Stimulated activated CD4-positive, alpha-beta T cell treated with anti-CD3 and anti-CD28 coated beads, Interleukin-15, amount 100 ng/mL, for 1 hour (primary cell): ENCODE measurements around the gene NEK6.

Experiments
- DNase-seq, 2 donors: peaks; one replicate each; pipeline ENCODE4 v3.0.0-alpha.2; 2020; ENCODE audit warnings: low read depth in 1 of 2, low spot score in 1 of 2

The NEK6 gene

GRCh38 chr9:124274738-124275137, 17.0 kb downstream of the NEK6 start:
- DNase-seq = no peak

DNA sequence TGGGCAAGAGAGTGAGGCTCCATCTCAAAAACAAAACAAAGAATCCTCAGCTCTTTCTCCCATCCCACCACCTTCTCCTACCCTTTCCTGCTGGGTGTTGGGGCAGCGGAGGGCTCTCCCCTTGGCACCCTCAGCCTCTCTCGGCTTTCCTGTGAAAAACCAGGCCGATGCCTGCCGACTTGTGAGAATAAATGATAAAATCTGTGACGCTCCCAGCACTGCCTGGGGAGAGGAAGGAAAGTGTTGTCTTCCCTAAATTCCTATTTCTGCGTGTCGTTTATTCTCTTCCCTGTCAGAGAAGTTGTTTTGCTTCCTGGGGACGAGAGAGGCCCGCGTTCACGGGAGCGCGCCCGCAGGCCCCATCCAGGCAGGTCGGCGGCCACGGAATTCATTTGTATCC, 19.7 kb downstream of the NEK6 start:
- DNase-seq = no peak

DNA sequence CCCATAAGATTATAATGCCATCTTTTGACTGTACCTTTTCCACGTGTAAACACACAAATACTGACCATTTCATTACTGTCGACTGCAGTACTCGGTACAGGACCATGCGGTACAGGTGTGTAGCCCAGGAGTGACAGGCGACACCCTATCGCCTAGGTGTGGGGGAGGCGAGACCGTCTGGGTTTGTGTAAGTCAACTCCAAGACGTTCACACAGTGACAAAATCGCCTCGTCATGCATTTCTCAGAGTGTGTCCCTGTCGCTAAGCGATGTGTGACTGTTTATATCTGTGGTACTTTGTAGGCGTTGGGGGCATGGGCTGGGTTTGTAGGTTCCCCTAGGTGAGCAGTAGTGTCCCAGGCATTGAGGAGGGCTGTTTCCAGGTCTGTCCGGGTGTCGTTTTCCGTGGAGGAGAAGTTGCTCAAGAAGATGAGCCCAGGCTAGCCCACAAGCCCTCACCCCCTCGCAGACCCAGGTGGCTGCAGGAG, 20.3 kb downstream of the NEK6 start:
- no peak for DNase-seq

- DNase-seq = no peak
These were observed 21.9 kb downstream of the NEK6 start for GRCh38 chr9:124279531-124280175.

- no peak for DNase-seq
These were observed 22.5 kb downstream of the NEK6 start for GRCh38 chr9:124280176-124280691.

- DNase-seq = no peak
These were observed 24.2 kb downstream of the NEK6 start for GRCh38 chr9:124281931-124282371.

DNA sequence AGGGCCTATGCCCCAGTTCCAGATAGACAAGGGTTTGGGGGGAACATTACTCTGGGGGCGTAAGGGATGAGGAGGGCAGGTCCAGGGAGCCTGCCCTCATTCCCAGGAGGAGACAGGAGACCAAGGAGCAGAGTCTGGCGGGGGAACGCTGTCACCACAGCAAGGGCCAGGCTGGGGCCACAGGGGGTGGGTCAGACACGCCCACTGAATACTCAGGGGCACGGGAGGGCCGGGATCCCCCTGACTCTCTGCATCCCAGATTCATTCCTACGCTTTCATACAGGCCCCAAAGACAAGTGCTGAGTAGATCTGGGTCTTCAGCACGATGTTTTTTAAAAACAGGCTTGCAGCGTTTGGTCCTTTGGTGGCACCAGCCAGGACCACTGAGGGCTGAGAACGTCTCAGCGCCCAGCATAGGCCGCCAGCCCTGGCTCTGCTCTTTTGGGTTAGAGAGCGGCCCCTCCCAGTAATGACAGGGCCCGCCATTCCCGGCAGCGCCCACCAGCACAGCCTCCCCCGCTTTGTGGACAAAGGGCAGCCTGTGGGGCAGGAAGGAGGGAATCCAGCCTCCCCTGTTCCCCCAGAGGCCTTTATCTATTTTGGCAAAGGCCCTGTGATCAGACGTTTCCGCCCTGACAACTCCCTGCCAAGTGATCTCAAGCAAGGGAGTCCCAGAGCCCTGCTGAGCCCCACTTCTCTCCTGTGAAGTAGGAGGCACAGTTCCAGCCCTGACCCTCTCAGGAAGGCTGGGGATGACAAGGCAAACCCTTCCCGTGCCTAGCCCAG, 24.9 kb downstream of the NEK6 start:
- DNase-seq = no peak

- DNase-seq = no peak
These were observed 25.6 kb downstream of the NEK6 start for GRCh38 chr9:124283228-124283814.

DNA sequence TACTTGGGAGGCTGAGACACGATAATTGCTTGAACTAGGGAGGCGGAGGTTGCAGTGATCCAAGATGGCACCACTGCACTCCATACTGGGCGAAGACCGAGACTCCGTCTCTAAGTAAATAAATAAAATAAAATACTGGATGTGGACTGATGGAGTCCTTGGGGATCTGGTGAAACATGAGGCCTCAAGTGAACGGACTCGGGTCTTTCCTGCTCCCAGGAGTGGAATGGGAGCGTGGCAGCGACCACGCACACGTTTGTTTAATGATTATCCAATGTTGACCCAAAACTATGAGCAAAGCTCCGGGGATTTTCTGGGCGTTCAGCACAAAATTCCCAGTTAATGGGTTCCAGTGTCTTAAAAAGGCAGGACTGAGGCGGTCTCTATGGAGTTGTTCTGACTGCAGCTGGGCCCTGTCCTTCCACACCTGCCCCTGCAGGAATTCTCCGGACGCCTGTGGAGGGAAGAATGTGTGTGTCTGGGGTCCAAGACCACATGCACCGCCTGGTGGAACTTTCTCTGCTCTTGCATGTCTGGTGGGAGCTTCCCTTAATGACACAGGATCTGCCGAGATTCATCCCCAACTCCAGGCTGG, 26.6 kb downstream of the NEK6 start:
- DNase-seq = no peak

DNA sequence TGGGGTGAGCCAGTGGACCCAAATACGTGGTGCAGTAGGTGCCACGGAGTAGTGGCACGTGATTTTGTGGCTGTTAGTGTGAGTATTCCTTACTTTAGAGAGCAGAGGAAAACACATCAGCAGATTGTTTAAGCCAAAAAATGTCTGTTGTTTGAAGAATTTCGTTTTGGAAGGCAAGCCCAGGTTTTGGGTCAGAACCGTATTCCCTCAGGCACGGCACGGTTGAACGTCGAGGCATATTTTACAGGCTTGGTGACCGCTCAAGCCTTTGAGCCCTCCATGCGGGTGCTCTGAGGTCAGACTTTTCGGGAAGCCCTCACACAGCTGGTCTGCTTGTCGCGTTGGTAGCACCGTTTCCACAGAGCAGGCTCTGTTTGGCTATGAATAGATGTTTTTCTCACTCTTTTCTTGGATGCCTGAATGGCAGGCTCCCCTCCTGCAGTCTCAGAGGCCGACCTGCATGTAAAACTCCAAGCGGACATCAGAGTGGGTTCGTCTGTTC, 27.2 kb downstream of the NEK6 start:
- no peak for DNase-seq

GRCh38 chr9:124285490-124285889, 27.7 kb downstream of the NEK6 start:
- no peak for DNase-seq

DNA sequence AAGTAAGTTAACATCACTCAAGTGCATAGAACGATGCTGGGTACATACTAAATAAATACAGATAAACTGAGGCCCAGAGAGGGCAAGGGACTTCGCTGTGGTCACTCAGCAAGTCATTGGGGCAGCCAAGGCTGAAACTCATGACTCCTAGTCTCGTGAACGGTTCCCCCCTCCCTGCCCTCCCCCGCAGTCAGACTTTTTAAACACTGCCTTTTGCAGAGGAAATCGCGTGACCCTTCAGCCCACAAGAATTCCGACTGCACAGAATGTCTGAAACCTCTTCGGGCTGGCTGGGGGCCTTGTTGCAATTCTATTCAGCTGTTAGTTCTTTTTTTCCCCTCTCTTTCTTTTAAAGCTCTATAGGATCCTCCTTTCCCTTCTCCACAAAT, 28.1 kb downstream of the NEK6 start:
- peak in 1 of 2 donors; percentile 16 for DNase-seq

- peak in 1 of 2 donors; percentile 22 for DNase-seq
These were observed 28.7 kb downstream of the NEK6 start for GRCh38 chr9:124286292-124286931.

- DNase-seq = no peak
These were observed 32.4 kb downstream of the NEK6 start for GRCh38 chr9:124290053-124290591.

DNA sequence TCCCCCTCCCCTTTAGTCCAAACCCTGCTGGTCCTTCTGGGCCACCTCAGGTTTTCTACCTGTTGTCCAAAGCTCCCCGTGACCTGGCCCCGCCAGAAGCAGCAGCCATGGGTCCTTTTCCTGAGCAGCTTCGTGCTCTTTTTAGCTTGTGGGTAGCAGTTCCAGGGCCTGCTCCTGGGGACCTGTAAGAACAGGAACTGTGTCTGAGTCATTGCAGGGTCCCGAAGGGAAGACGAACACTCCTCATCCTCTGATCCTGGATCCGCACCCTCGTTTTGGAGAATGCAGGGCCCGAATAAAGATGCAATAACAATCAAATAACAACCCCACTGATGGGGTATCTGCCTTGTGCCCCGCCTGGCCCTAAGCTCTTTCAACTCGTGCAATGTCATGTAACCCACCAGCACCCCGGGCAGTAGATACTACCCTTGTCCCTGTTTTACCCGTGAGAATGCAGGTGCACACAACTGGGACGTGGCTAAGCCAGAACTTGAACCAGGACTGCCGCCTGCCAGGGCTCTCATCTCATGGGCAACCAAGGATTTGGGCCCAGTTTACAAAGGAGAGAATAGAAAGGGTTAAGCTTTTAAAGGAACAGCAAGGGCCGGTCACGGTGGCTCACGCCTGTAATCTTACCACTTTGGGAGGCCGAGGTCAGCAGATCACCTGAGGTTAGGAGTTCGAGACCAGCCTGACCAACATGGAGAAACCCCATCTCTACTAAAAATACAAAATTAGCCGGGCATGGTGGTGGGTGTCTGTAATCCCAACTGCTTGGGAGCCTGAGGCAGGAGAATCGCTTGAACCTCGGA, 33.2 kb downstream of the NEK6 start:
- DNase-seq = no peak

GRCh38 chr9:124291801-124292396, 34.1 kb downstream of the NEK6 start:
- DNase-seq = peak in 1 of 2 donors; percentile 7

DNA sequence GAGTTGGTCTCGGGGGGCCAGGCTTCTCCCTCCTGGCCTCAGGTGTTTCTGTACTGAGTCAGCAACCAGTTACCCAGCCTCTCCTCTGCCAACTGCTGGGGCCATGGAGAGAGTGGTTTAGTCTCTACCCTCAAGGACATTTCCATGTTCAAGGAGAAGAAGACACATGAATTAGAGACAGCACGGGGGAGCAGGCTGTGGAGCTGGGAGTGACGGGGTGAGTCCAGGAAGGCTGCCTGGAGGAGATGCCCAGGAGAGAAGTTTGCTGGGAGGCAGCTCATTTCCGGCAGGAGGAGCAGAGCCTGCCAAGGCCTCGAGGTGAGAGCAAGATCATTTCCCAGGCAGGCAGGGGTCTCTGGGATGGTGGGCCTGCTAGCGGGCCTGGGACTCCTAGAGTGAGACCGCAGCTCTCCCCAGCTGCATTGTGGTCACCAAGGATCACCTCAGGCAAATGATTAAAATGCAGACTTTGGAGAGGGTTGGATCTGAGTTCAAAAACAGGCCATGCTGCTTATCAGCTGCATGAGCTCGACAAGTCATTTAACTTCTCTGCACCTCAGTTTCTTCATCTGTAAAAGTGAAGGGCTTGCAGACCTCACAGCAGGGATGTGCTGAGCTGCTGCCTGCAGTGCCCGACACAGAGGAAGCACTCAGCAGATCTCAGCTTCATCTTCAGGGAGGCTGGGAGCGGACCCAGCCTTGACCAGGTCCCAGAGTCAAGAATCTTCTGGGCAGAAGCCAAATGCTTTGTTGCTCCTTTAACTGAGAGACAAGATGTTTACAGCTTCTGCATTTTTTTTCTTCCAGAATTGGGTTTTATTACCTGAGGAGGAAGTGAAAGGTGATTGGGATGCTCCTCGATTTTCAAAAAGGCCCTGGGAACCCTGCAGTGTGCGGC, 35.2 kb downstream of the NEK6 start:
- no peak for DNase-seq
